A673 (cell line): ENCODE measurements around the gene CEACAM5.

Source experiments
- EZH2 ChIP-seq: fragments of 200-600 bp; sonication (generic); IDR thresholded peaks from 2 replicates; pipeline ENCODE4 v1.6.1; 2017; ENCODE audit warnings: borderline replicate concordance, low read depth, mild to moderate bottlenecking, mixed read lengths, antibody characterized with exemption, low read length; ENCODE audit not compliant: poor library complexity, severe bottlenecking
- TF ChIP-seq, protein P1 (sequence below): fragments of 300-800, 200-600 bp; sonication (generic); conservative IDR thresholded peaks from 2 replicates; pipeline ENCODE4 v1.5.1; 2017; ENCODE audit warnings: low read depth, mild to moderate bottlenecking, antibody characterized with exemption, low read length, moderate library complexity, mixed read lengths

DNA sequence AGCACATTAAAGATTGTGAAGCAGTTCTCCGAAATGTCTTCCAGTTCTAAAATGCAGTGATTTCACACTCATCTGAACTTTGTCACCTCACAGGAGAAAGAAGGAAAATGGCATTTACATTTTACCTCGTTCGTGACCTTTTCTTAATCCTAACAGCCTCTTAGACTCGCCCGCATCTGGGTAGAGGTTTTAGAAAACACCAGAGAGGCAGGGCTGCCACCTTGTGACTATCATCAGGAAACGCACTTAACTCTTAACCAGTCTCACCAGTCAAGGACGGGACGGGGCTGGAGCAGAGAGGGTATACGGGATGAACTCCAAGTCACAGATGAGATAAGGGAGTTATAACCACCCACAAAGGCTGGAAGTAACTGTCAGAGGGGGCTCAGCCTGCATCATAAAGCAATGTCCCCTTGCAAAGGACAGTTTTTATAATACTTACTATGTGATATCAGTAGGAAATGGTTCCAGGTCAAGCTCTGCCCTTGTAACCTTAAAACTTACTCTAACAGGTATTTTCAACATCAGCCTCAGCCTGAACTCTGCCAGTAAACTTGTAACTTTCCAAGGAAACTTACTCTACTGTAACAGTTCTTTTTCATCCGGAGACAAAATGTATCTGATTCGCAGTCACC lies 38.3 kb downstream of the CEACAM5 start:
- TF ChIP-seq, protein P1, sequence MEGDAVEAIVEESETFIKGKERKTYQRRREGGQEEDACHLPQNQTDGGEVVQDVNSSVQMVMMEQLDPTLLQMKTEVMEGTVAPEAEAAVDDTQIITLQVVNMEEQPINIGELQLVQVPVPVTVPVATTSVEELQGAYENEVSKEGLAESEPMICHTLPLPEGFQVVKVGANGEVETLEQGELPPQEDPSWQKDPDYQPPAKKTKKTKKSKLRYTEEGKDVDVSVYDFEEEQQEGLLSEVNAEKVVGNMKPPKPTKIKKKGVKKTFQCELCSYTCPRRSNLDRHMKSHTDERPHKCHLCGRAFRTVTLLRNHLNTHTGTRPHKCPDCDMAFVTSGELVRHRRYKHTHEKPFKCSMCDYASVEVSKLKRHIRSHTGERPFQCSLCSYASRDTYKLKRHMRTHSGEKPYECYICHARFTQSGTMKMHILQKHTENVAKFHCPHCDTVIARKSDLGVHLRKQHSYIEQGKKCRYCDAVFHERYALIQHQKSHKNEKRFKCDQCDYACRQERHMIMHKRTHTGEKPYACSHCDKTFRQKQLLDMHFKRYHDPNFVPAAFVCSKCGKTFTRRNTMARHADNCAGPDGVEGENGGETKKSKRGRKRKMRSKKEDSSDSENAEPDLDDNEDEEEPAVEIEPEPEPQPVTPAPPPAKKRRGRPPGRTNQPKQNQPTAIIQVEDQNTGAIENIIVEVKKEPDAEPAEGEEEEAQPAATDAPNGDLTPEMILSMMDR = peak; percentile 87
- TF ChIP-seq EZH2 = no peak
